ENCODE results near the gene GJC2.

Gene GJC2

GRCh38 chr1:228158151-228159007, 8.6 kb downstream of the GJC2 start:
- no peak for DNase-seq (ENCODE audit: low read depth)

DNA sequence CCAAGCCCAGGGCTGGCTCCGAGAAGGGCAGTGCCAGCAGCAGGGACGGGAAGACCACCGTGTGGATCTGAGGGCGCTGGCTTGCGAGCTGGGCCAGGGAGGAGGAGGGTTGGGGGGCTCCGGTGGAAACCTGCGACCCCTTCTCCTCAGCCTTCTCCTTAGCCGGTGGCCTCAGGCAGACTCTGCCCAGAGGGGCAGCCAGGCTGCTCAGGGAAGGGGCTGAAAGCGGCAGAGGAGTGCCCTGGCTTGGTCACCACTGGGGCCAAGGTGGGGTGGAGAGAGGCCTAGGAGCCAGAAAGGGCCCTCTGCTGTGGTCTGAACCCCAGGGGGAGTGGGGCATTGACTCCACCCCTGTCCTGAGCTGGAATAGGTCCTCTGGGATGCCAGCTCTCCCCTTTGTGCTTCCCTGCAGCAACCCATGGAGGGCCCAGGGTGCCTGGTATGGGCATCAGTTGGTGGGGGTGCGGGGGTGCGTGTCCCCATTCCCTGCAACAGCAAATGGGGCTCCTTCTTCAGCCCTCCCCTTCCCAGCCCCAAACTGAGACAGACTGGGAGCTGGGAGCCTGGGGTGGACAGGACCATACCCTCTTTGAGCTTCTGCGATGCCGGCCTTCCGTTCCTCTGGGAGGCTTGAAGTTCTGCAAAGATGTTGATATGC, 9.4 kb downstream of the GJC2 start:
- DNase-seq (ENCODE audit: low read depth) = no peak

- DNase-seq (ENCODE audit: low read depth) = no peak
These were observed 10.6 kb downstream of the GJC2 start for GRCh38 chr1:228160201-228160761.

- no peak for DNase-seq (ENCODE audit: low read depth)
These were observed 11.6 kb downstream of the GJC2 start for GRCh38 chr1:228161362-228161761.

DNA sequence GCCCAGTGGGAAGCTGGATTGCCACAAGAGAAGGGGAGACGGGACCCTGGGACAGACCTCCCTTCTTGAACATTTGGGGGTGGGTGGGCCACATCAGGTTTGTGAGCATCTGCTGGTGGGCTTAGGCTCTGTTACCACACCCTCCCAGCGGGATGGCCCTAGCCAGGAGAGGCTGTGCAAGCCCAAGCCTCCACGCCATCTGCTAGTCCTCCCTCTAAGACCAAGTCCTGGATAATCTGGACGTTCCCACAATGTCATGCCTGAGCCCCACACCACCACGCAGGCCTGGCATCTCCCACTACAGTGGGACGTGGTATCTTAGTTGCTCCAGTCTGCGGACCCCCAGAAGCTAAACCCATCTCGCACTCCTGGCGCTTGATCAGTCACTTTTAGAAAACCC, 12.1 kb downstream of the GJC2 start:
- DNase-seq (ENCODE audit: low read depth) = no peak

DNA sequence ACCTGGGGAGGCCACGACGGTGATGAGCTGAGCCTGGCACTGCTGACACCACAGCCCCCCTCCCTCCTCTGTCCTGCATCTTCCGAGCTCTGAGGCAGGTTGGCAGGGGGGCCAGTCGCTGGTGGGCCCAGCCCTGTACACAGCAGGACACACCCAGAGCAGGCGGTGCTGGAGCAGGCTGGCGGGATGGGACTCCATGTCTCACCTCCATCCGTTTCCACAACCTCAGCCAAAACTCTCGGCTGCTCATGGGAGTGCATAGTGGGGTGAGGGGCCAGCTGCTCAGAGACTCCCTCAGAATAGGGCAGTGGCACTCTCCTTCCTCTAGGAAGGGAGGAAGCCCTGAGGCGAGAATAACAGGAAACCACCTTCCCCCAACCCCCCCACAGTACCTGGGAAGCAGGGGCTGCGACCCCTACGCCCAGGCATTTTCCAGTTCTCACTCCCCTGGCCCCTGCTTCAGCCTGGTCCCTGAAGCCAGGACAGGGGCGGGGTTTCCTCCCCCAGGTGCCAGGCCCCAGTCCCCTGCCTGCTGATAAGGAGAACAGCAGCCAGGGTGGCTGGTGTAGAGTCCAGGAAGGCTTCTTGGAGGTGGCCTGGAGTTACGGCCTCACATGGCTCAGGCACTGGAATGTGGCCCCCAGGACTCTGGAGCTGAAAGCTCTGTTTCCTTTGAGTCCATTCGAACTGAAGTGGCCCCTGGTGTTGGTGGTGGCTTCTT, 12.7 kb downstream of the GJC2 start:
- no peak for DNase-seq (ENCODE audit: low read depth)

DNA sequence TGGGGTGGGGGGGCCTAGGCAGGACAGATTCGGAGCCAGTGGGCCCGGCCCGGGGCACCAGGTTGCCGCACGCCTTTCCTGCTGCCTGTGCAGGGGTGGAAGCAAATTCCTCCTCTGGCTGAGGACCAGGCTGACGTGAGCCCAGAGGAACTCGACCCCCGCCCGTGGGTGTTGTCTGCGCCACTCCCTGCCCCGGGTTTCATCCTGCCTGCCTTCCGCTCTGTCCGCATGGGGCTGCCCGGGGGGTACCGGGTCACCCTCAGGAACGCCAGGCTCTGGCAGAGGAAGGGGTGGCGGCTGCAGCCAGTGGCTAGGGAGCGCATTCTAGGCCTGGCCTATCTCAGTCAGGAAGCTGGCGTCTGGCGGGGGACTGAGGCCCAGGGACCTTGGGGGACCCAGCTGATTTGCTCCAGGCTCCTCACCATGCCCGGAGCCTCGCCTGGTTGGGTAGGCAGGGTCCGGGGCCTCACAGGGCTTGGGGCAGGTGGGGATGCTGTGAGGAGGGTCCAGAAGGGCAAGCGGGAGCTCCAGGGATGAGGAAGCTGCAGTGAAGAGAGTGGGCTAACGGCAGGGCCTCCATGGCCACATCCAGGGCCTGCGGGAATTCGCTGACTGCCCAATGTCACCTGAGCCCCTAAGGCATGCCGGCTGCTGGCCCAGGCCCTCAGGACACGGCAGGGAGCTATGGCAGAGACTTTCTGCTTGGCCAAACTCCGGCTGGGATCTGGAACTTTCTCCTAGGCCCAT, 13.4 kb downstream of the GJC2 start:
- no peak for DNase-seq (ENCODE audit: low read depth)

- no peak for DNase-seq (ENCODE audit: low read depth)
These were observed 14.2 kb downstream of the GJC2 start for GRCh38 chr1:228163776-228164519.

GRCh38 chr1:228164561-228165371, 15.0 kb downstream of the GJC2 start:
- DNase-seq (ENCODE audit: low read depth) = no peak

GRCh38 chr1:228165372-228166169, 15.8 kb downstream of the GJC2 start, which contains the start of gene IBA57:
TSS of gene IBA57 (plus strand) at chr1:228165804. CDS start at chr1:228165817, 13 bp downstream.
- DNase-seq (ENCODE audit: low read depth) = peak; percentile 98

DNA sequence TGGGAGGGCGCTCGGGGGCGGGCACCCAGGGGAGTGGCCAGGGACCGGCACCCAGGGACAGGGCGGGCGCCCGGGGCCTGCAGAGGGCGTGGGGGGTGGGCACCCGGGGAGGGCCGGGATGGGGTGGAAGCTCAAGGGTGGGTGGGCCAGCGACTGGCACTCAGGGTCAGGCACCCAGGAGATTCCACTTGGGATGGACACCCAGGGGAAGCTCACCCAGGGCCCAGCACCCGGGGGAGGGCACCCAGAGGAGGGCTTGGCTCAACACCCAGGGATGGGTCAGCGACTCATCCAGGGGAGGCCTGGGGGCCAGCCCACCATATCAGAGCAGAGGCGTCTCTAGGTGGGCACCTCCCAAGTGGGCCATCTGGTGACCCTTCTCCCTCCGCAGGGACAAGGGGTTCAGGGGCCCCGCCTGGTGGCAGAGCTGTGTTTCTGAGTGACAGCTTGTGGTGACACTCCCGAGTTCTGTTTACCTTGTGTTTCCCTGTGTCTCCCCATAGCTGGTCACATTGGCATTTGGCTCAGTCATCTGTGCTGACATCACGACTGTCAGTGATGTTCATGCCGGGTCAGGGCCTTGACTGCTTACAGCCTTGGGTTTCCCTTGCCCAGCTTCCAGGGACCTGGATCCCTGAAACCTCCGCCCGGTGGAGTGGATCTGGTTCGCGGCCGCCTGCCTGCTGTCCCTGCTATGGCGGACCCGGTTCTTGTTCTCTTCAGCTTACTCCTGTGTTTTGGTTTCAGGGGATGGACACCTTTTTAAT, 16.6 kb downstream of the GJC2 start:
- peak; percentile 27 for DNase-seq (ENCODE audit: low read depth)

DNA sequence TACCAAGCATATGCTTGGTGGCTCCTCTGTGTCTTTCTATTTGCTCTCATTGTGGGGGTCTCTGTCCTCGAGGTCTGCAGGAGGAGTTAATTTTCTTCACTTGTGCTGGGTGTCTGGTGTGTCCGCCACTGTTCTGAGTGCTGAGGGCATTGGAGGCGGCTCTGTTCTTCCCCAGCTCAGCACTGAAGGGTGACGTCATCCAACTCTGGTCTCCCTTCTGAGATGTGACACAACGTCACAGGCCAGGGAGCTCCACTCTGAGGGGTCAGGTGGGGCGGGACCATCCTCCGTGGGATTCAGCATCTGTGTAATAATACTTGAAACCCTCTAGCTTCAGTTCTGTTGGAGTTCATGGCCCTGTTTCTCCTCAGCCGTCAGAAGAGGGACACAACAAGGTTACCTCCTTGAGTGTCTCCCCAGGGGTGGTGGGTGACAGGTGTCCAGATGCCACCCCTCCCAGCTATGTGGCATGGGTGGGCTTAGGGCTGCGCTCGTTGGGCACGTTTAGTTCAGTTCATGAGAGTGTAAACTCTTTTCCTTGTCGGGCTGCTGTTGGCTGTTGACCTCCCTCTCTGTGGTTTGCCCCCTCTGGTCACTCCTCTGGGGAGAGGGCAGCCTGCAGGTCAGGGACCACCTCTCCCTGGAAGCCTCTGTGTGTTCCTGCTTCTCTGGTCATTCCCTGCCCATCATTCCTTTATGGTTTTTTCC, 19.0 kb downstream of the GJC2 start:
- no peak for DNase-seq (ENCODE audit: low read depth)

- no peak for DNase-seq (ENCODE audit: low read depth)
These were observed 19.6 kb downstream of the GJC2 start for GRCh38 chr1:228169345-228169744.

- no peak for DNase-seq (ENCODE audit: low read depth)
These were observed 20.9 kb downstream of the GJC2 start for GRCh38 chr1:228170666-228171065.

DNA sequence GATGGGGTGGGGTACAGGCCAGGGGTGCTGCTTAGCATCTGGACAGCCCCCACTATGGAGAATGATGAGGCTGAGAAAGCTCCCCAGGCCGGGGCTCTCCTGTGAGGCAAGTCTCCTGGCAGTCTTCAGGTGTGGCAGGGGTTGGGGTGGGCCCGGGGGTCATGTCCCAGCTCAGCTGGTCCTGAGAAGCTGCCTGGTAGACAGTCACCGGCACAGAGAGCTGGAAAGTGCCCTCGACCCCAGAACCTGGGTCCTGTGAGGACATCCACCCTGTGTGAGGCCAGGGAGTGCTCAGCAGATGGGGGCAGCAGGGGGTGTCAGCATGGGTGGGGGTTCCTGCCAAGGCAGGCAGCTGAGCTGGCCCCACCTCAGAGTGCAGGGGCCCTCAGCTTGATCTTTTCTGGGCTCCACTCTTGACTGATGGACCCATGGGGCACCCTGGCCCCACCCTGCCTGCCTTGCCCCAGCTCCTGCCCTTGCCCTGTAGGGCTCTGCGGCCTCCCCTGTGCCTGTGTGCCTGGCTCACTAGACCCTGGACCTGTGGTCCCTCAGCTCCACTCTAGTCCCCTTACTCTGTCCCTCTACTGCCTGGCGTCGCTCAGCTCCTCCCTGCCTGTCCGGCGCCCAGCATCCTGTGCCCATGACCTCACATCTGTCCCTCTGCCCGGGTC, 21.6 kb downstream of the GJC2 start:
- no peak for DNase-seq (ENCODE audit: low read depth)

DNA sequence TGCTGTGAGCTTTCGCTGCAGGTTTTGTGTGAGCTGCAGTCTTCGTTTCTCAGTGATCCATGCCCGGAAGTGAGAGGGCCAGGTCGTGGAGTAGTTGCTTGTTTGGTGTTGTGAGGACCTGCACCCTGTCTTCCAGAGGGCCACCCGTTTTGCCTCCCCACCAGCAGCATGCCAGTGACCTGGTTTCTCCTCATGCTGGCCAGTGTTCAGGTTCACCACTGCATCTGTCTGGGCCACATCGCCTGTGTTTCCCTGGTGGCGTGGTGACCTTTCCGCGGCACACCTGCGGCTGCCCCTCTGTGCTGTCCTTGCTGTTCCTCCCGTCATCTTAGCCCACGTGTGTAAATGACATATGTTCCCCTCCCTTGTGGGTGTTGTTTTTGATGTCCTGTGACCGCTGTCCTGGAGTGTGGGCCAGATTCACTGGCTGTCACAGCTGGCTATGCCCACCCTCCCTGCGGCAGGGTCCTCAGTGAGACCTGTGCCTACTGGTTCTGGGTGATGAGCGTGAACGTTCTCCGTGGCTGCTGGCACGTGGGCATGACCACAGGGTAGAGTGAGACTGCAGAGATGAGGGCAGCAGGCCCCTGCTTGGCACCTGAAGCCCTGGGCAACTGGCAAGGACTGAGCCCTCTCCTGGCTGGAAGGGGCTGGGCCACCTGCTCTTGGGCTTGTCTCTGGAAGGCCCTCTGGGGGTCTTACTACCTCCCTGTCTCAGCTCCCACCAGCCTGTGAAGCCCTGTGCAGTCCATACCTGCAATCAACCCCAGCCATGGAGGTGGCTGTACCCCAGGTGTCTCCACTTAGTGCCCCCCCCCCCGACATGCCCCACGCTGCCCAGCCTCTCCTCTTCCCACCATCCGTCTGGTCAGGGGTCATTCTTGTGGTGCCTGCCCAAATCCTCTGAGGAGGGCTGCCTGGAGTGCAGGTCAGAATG, 23.1 kb downstream of the GJC2 start:
- DNase-seq (ENCODE audit: low read depth) = no peak

Data from stimulated activated CD8-positive, alpha-beta memory T cell treated with anti-CD3 and anti-CD28 coated beads, Interleukin-12 subunit alpha, Interleukin-12 subunit beta, amount 100 ng/mL, for 1 hour (primary cell).